ENCODE data around the gene POGLUT3.

GRCh38 chr11:108534274-108534882, 36.2 kb upstream of the POGLUT3 start:
- no peak for TF ChIP-seq CTCF (IDR thresholded peaks at IDR 0.05)
- no peak for TF ChIP-seq POLR2AphosphoS5 (IDR thresholded peaks at IDR 0.05)
- TF ChIP-seq POLR2A (IDR thresholded peaks at IDR 0.05): no peak

Measured in prostate gland (tissue), 2 donors.